Stimulated activated CD4-positive, alpha-beta T cell treated with anti-CD3 and anti-CD28 coated beads, TNF-alpha, amount 100 ng/mL, for 1 hour (primary cell): ENCODE data around the gene NTN3.

ENCODE experiments used
- DNase-seq, 3 donors: peaks; one replicate each; pipeline ENCODE4 v3.0.0-alpha.2; 2020; ENCODE audit warnings: low read depth in 3 of 3, low spot score in 1 of 3

Gene NTN3

GRCh38 chr16:2513405-2514332 is 42.6 kb downstream of the NTN3 start, which contains the start of gene ATP6V0C:
TSS of gene ATP6V0C (plus strand) at chr16:2513952. CDS start at chr16:2514104, 152 bp downstream.
- DNase-seq, result peak; percentile 77 to 87 (median 80)

GRCh38 chr16:2514333-2515179 is 43.5 kb downstream of the NTN3 start:
- DNase-seq, result peak in 1 of 3 donors; percentile 14

- DNase-seq, result no peak
These were observed 44.2 kb downstream of the NTN3 start for GRCh38 chr16:2515180-2515851.

- no peak for DNase-seq
These were observed 45.5 kb downstream of the NTN3 start for GRCh38 chr16:2516391-2517240.

GRCh38 chr16:2517954-2518605 is 47.0 kb downstream of the NTN3 start:
- DNase-seq, result no peak

GRCh38 chr16:2518823-2519710 is 48.0 kb downstream of the NTN3 start:
- no peak for DNase-seq

- DNase-seq, result no peak
These were observed 48.6 kb downstream of the NTN3 start for GRCh38 chr16:2519711-2520080.

- DNase-seq, result peak; percentile 72 to 80 (median 76)
These were observed 49.1 kb downstream of the NTN3 start, which contains the start of gene AMDHD2 for GRCh38 chr16:2520097-2520783. TSS of gene AMDHD2 (plus strand) at chr16:2520371. CDS start at chr16:2520459, 88 bp downstream.

- DNase-seq, result no peak
These were observed 49.9 kb downstream of the NTN3 start for GRCh38 chr16:2520784-2521531.
